Right lobe of liver (tissue), 6 donors: ENCODE measurements around the gene IGFBP2. TPM values are rescaled to one million over a fixed set of nuclear protein-coding genes. Genes with fewer than 3 reads are reported as not detected.

ENCODE experiments used
- ATAC-seq, 4 donors: fragments of 200-7000 bp; cut with Tn5 transposase; one replicate each; pipeline ENCODE4 v1.9.1; 2020; ENCODE audit warnings: mild to moderate bottlenecking in 4 of 4, moderate library complexity in 4 of 4
- DNase-seq, 3 donors: peaks; one replicate each; pipeline ENCODE4 v3.0.0-alpha.2; 2020
- H3K27ac ChIP-seq, 3 donors: fragments of 200-600 bp; one replicate each; pipeline ENCODE4 v1.8.0; 2022
- H3K27me3 ChIP-seq, 2 donors: fragments of 200-600 bp; one replicate each; pipeline ENCODE4 v1.8.0; 2022
- H3K36me3 ChIP-seq, 4 donors: fragments of 200-600 bp; sonication (generic) in 1 of 4; one replicate each; pipeline versions ENCODE4 v1.5.1 to v1.8.0; 2017 to 2022; ENCODE audit warnings: control low read depth in 1 of 4
- H3K4me1 ChIP-seq, 4 donors: fragments of 200-600 bp; sonication (generic) in 1 of 4; one replicate each; pipeline versions ENCODE4 v1.5.1 to v1.8.0; 2017 to 2022; ENCODE audit warnings: control low read depth in 1 of 4
- H3K4me3 ChIP-seq, 3 donors: fragments of 200-600 bp; one replicate each; pipeline ENCODE4 v1.8.0; 2022
- H3K9me3 ChIP-seq, 4 donors: fragments of 200-600 bp; sonication (generic) in 1 of 4; one replicate each; pipeline versions ENCODE4 v1.5.1 to v1.8.0; 2017 to 2022; ENCODE audit warnings: control low read depth in 1 of 4
- CTCF ChIP-seq, 4 donors: fragments of 200-600 bp in 3 of 4; fragments of 450-650 bp in 1 of 4; IDR thresholded peaks; one replicate each; pipeline versions ENCODE4 v1.5.1 to v1.8.0; 2016 to 2022; ENCODE audit warnings: antibody characterized with exemption in 4 of 4, mild to moderate bottlenecking in 2 of 4
- POLR2A ChIP-seq: fragments of 450-650 bp; IDR thresholded peaks from one replicate; pipeline ENCODE4 v1.6.1; 2017; ENCODE audit warnings: antibody characterized with exemption, mild to moderate bottlenecking
- WGBS: methylation state at CpG from one replicate; pipeline ENCODE4 v1.1.6; 2018; ENCODE audit warnings: low coverage, low lambda C conversion rate; ENCODE audit not compliant: insufficient coverage; ENCODE audit errors: missing lambda C conversion rate; 5-methylcytosine and 5-hydroxymethylcytosine counted together
- intact Hi-C, 2 donors: fragments of 100-400 bp; cut with DNase I; formaldehyde crosslinking; loops; one replicate each; pipeline versions ENCODE4 v1.11.2 to v1.14.1; 2022
- total RNA-seq, 6 experiments: library from RNA; depleted of rRNA in 2 of 6; stranded (reverse); fragments of >200 nt in 2 of 6; fragmentation: NEBNext Ultra II Directional in 3 of 6; extraction: Animal tissue kit (Norgen Biotek cat#: 25700) in 3 of 6; gene quantifications; one replicate each; pipeline versions ENCODE4 v1.1.0 to v1.2.4, GENCODE V29; 2016 to 2023
- donor health status: DM: no; HTN: yes; CAD: no.
- donor health status: DM: no; HTN: no; CAD: no.
- donor health status: DM: no; HTN: no; CAD: no.
- donor health status: DM: no; HTN: yes; CAD: no.
- donor health status: DM: no; HTN: yes; CAD: no.

The IGFBP2 gene
- total RNA-seq, 6 experiments from 2014 or later, result 276 to 1,091 (median 406) TPM

DNA sequence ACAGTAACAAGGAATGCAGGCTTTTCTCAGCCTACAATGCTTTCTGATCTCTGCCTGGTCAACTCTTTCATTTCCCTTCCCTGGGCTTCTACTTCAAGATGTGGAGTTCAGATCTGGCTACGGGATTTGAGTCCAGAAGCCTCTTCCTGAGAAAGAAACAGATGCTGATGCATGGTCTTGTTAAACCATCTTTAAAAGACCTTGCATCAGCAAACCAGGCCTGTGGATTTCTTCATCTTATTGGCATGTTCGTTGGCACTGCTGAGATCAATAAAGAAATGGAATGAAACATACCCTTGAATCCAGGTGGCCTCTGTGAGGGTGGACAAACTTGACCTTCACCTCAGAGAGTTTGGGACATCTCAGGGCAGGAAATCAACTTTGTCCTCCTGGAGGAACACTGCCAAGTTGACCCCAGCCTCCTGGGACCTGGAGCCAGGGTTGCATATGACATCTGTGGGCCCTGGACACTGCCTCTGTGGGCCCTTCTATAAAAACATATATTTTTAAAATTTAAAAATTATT lies 21.4 kb downstream of the IGFBP2 start:
- DNase-seq, result no peak
- peaks cover 0 to 65% (median 25%) of the 10 kb centered on the region in 4 donors for H3K4me1 ChIP-seq
- no peaks in the 10 kb centered on the region for H3K9me3 ChIP-seq
- H3K27ac ChIP-seq, result peak overlapping the region in 1 of 3 donors; percentile 88
- ATAC-seq, result peak in 2 of 4 donors; percentile 29 to 47
- 33% methylated on average over 2 of the region's 2 CpGs for WGBS
- H3K4me3 ChIP-seq, result no peak overlapping the region
- H3K36me3 ChIP-seq, result peaks cover 0 to 19% (median 3%) of the 10 kb centered on the region in 4 donors
- no peaks in the 10 kb centered on the region for H3K27me3 ChIP-seq
- TF ChIP-seq CTCF (IDR thresholded peaks at IDR 0.05) (no peak), POLR2A (no peak)
- intact Hi-C loops, result no loop called here

DNA sequence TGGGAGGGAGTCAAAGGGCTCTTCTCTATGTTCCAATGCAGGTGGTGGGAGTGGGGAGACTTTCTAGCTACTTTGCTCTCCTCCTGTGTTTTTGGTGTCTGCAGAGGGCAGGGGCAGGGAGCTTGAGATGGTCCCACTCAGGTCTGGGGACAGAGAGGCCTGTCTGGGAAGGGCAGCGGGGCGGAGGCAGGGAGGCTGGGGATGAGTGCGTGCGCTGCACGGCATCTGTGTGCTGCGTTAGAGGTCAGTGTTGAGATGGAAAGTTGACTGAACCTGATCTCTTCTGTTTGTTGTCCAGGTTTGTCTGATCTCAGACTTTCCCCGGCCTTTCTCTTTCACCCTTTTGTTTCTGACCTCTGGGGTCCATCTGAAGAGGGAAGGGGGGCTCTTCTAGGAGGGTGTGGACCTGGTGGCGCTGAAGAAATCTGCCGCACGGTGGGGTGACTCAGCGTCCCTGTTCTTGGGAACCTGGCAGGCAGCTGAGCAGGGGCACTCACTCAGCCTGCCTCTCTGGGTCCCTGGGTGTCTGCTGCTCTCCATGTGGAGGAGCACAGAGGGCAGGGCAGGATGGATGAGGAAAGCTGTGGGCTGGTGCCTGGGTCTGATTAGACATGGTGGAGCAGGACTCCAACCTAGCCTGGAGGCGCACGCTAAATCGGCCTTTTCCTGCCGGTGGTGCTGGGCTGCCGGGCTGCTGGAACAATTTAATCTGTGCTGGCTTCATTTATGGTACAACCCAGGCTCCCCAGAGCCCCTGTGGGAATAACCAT lies 24.1 kb downstream of the IGFBP2 start:
- no peak overlapping the region for H3K4me3 ChIP-seq
- H3K4me1 ChIP-seq, result peaks cover 0 to 38% (median 17%) of the 10 kb centered on the region in 4 donors
- DNase-seq, result no peak
- TF ChIP-seq POLR2A (no peak), CTCF (IDR thresholded peaks at IDR 0.05) (no peak)
- 73% methylated on average over 12 of the region's 16 CpGs for WGBS
- intact Hi-C loops, result no loop called here
- no peaks in the 10 kb centered on the region for H3K9me3 ChIP-seq
- no peaks in the 10 kb centered on the region for H3K27me3 ChIP-seq
- no peak for ATAC-seq
- H3K36me3 ChIP-seq, result peaks cover 0 to 32% (median 11%) of the 10 kb centered on the region in 4 donors
- no peak overlapping the region for H3K27ac ChIP-seq

GRCh38 chr2:216657980-216658379 lies 24.8 kb downstream of the IGFBP2 start:
- peaks cover 0 to 38% (median 11%) of the 10 kb centered on the region in 4 donors for H3K36me3 ChIP-seq
- no peak overlapping the region for H3K4me3 ChIP-seq
- peaks cover 0 to 31% (median 13%) of the 10 kb centered on the region in 4 donors for H3K4me1 ChIP-seq
- DNase-seq (no peak), ATAC-seq (no peak)
- WGBS, result 53% methylated on average over 6 of the region's 7 CpGs
- no peak overlapping the region for H3K27ac ChIP-seq
- TF ChIP-seq CTCF (IDR thresholded peaks at IDR 0.05), result no peak
- TF ChIP-seq POLR2A, result no peak
- intact Hi-C loops, result no loop called here
- H3K9me3 ChIP-seq, result no peaks in the 10 kb centered on the region
- no peaks in the 10 kb centered on the region for H3K27me3 ChIP-seq

GRCh38 chr2:216658757-216659156 lies 25.5 kb downstream of the IGFBP2 start:
- DNase-seq (no peak), ATAC-seq (no peak)
- Histone ChIP-seq H3K4me1 (peaks cover 0 to 23% (median 9%) of the 10 kb centered on the region in 4 donors), H3K27ac (no peak overlapping the region), H3K4me3 (no peak overlapping the region), H3K27me3 (no peaks in the 10 kb centered on the region), H3K36me3 (peaks cover 0 to 46% (median 11%) of the 10 kb centered on the region in 4 donors), H3K9me3 (no peaks in the 10 kb centered on the region)
- TF ChIP-seq CTCF (IDR thresholded peaks at IDR 0.05) (no peak), POLR2A (no peak)
- intact Hi-C loops, result no loop called here
- 92% methylated on average over 6 of the region's 6 CpGs for WGBS
